ENCODE results near the gene MPV17L2. TPM values are rescaled to one million over a fixed set of nuclear protein-coding genes. Genes with fewer than 3 reads are reported as not detected.
"Not testable (repeated sequence)": the region's sequence is repeated elsewhere in the genome, so short reads cannot be mapped to it uniquely, and the experiment has no call there.

Gene MPV17L2
- total RNA-seq, 2 donors from 2014 or later, result 9.8 to 10.1 TPM

GRCh38 chr19:18155095-18156087 lies 37.6 kb upstream of the MPV17L2 start:
- DNase-seq, result no peak
- H3K36me3 Mint-ChIP-seq (ENCODE audit: insufficient read depth in 2 of 2), result peaks cover under 1 to 1% of the 10 kb centered on the region in 2 donors
- no peaks in the 10 kb centered on the region for H3K27me3 Mint-ChIP-seq (ENCODE audit: low read depth)
- no peak for ATAC-seq (replicated peaks in 1 of 2)
- H3K4me3 Mint-ChIP-seq, result peak overlapping the region in 1 of 2 donors; percentile 39
- no peaks in the 10 kb centered on the region for H3K9me3 Mint-ChIP-seq
- peaks cover 34% of the 10 kb centered on the region for H3K4me1 Mint-ChIP-seq (ENCODE audit: low read depth)
- no peak overlapping the region for H3K27ac Mint-ChIP-seq

- DNase-seq (no peak), ATAC-seq (replicated peaks in 1 of 2) (no peak)
- H3K27ac Mint-ChIP-seq, result no peak overlapping the region
- peaks cover 1 to 2% of the 10 kb centered on the region in 2 donors for H3K36me3 Mint-ChIP-seq (ENCODE audit: insufficient read depth in 2 of 2)
- no peaks in the 10 kb centered on the region for H3K27me3 Mint-ChIP-seq (ENCODE audit: low read depth)
- no peak overlapping the region for H3K4me3 Mint-ChIP-seq
- H3K4me1 Mint-ChIP-seq (ENCODE audit: low read depth), result peaks cover 38% of the 10 kb centered on the region
- H3K9me3 Mint-ChIP-seq, result no peaks in the 10 kb centered on the region
These were observed 36.8 kb upstream of the MPV17L2 start for GRCh38 chr19:18156268-18156667.

GRCh38 chr19:18156841-18157464 lies 36.1 kb upstream of the MPV17L2 start:
- DNase-seq, result no peak
- H3K4me3 Mint-ChIP-seq, result no peak overlapping the region
- ATAC-seq (replicated peaks in 1 of 2), result no peak
- H3K27me3 Mint-ChIP-seq (ENCODE audit: low read depth), result no peaks in the 10 kb centered on the region
- H3K36me3 Mint-ChIP-seq (ENCODE audit: insufficient read depth in 2 of 2), result peaks cover 2 to 3% of the 10 kb centered on the region in 2 donors
- peaks cover 35% of the 10 kb centered on the region for H3K4me1 Mint-ChIP-seq (ENCODE audit: low read depth)
- no peaks in the 10 kb centered on the region for H3K9me3 Mint-ChIP-seq
- H3K27ac Mint-ChIP-seq, result no peak overlapping the region

GRCh38 chr19:18157465-18158063 lies 35.5 kb upstream of the MPV17L2 start:
- no peak overlapping the region for H3K4me3 Mint-ChIP-seq
- no peak overlapping the region for H3K27ac Mint-ChIP-seq
- H3K27me3 Mint-ChIP-seq (ENCODE audit: low read depth), result no peaks in the 10 kb centered on the region
- DNase-seq (no peak), ATAC-seq (replicated peaks in 1 of 2) (no peak)
- H3K9me3 Mint-ChIP-seq, result no peaks in the 10 kb centered on the region
- H3K4me1 Mint-ChIP-seq (ENCODE audit: low read depth), result peaks cover 31% of the 10 kb centered on the region
- H3K36me3 Mint-ChIP-seq (ENCODE audit: insufficient read depth in 2 of 2), result peaks cover 2% of the 10 kb centered on the region in 2 donors

- H3K4me3 Mint-ChIP-seq, result no peak overlapping the region
- H3K27ac Mint-ChIP-seq, result no peak overlapping the region
- DNase-seq, result no peak
- peaks cover 4 to 6% of the 10 kb centered on the region in 2 donors for H3K36me3 Mint-ChIP-seq (ENCODE audit: insufficient read depth in 2 of 2)
- no peaks in the 10 kb centered on the region for H3K9me3 Mint-ChIP-seq
- peaks cover 31% of the 10 kb centered on the region for H3K4me1 Mint-ChIP-seq (ENCODE audit: low read depth)
- no peaks in the 10 kb centered on the region for H3K27me3 Mint-ChIP-seq (ENCODE audit: low read depth)
- no peak for ATAC-seq (replicated peaks in 1 of 2)
These were observed 34.6 kb upstream of the MPV17L2 start for GRCh38 chr19:18158467-18158866.

- not testable (repeated sequence) for DNase-seq; H3K36me3 Mint-ChIP-seq (ENCODE audit: insufficient read depth in 2 of 2); ATAC-seq (replicated peaks in 1 of 2); H3K4me3 Mint-ChIP-seq; H3K27ac Mint-ChIP-seq; H3K9me3 Mint-ChIP-seq; H3K27me3 Mint-ChIP-seq (ENCODE audit: low read depth)
- peaks cover 27% of the 10 kb centered on the region for H3K4me1 Mint-ChIP-seq (ENCODE audit: low read depth)
These were observed 33.9 kb upstream of the MPV17L2 start for GRCh38 chr19:18159059-18159616.

GRCh38 chr19:18159810-18160209 lies 33.2 kb upstream of the MPV17L2 start:
- no peaks in the 10 kb centered on the region for H3K27me3 Mint-ChIP-seq (ENCODE audit: low read depth)
- ATAC-seq (replicated peaks in 1 of 2) (no peak), DNase-seq (no peak)
- peaks cover 4 to 6% of the 10 kb centered on the region in 2 donors for H3K36me3 Mint-ChIP-seq (ENCODE audit: insufficient read depth in 2 of 2)
- H3K4me1 Mint-ChIP-seq (ENCODE audit: low read depth), result peaks cover 21% of the 10 kb centered on the region
- no peak overlapping the region for H3K27ac Mint-ChIP-seq
- no peaks in the 10 kb centered on the region for H3K9me3 Mint-ChIP-seq
- H3K4me3 Mint-ChIP-seq, result no peak overlapping the region

- DNase-seq (no peak), ATAC-seq (replicated peaks in 1 of 2) (no peak)
- Mint-ChIP-seq H3K27me3 (ENCODE audit: low read depth) (no peaks in the 10 kb centered on the region), H3K27ac (peak overlapping the region; percentile 57), H3K4me3 (peak overlapping the region; percentile 79 to 83), H3K4me1 (ENCODE audit: low read depth) (peaks cover 21% of the 10 kb centered on the region), H3K36me3 (ENCODE audit: insufficient read depth in 2 of 2) (peaks cover 4 to 6% of the 10 kb centered on the region in 2 donors), H3K9me3 (no peaks in the 10 kb centered on the region)
These were observed 32.5 kb upstream of the MPV17L2 start for GRCh38 chr19:18160493-18160970.

- peak; percentile 92 to 93 for ATAC-seq (replicated peaks in 1 of 2)
- peak; percentile 82 to 93 for DNase-seq
- Mint-ChIP-seq H3K9me3 (no peaks in the 10 kb centered on the region), H3K4me3 (peak overlapping the region; percentile 79 to 83), H3K27ac (no peak overlapping the region), H3K36me3 (ENCODE audit: insufficient read depth in 2 of 2) (peaks cover 4 to 11% of the 10 kb centered on the region in 2 donors), H3K4me1 (ENCODE audit: low read depth) (peaks cover 20% of the 10 kb centered on the region), H3K27me3 (ENCODE audit: low read depth) (no peaks in the 10 kb centered on the region)
These were observed 31.9 kb upstream of the MPV17L2 start for GRCh38 chr19:18160971-18161635.

- no peaks in the 10 kb centered on the region for H3K9me3 Mint-ChIP-seq
- H3K36me3 Mint-ChIP-seq (ENCODE audit: insufficient read depth in 2 of 2), result peaks cover 4 to 14% of the 10 kb centered on the region in 2 donors
- H3K4me3 Mint-ChIP-seq, result peak overlapping the region; percentile 46 to 55
- H3K27me3 Mint-ChIP-seq (ENCODE audit: low read depth), result no peaks in the 10 kb centered on the region
- H3K27ac Mint-ChIP-seq, result no peak overlapping the region
- ATAC-seq (replicated peaks in 1 of 2) (no peak), DNase-seq (no peak)
- peaks cover 15% of the 10 kb centered on the region for H3K4me1 Mint-ChIP-seq (ENCODE audit: low read depth)
These were observed 31.4 kb upstream of the MPV17L2 start for GRCh38 chr19:18161636-18162002.

GRCh38 chr19:18164072-18164471 lies 28.9 kb upstream of the MPV17L2 start:
- DNase-seq (no peak), ATAC-seq (replicated peaks in 1 of 2) (no peak)
- Mint-ChIP-seq H3K4me3 (no peak overlapping the region), H3K27me3 (ENCODE audit: low read depth) (no peaks in the 10 kb centered on the region), H3K36me3 (ENCODE audit: insufficient read depth in 2 of 2) (peaks cover 4 to 14% of the 10 kb centered on the region in 2 donors), H3K4me1 (ENCODE audit: low read depth) (peaks cover 14% of the 10 kb centered on the region), H3K27ac (no peak overlapping the region), H3K9me3 (no peaks in the 10 kb centered on the region)

- H3K36me3 Mint-ChIP-seq (ENCODE audit: insufficient read depth in 2 of 2), result peaks cover 2 to 15% of the 10 kb centered on the region in 2 donors
- H3K27ac Mint-ChIP-seq, result no peak overlapping the region
- DNase-seq (no peak), ATAC-seq (replicated peaks in 1 of 2) (no peak)
- no peaks in the 10 kb centered on the region for H3K9me3 Mint-ChIP-seq
- peaks cover 5% of the 10 kb centered on the region for H3K4me1 Mint-ChIP-seq (ENCODE audit: low read depth)
- no peaks in the 10 kb centered on the region for H3K27me3 Mint-ChIP-seq (ENCODE audit: low read depth)
- H3K4me3 Mint-ChIP-seq, result no peak overlapping the region
These were observed 27.0 kb upstream of the MPV17L2 start for GRCh38 chr19:18165794-18166544.

Measured in activated T-cell treated with anti-CD3 and anti-CD28 coated beads, Interleukin-2, amount 50 U/mL, for 72 hours (primary cell).